A549 (cell line): ENCODE results near the gene ZHX3.

Experiments
- BCL3 ChIP-seq: fragments of >200 bp; sonication (Bioruptor Twin); formaldehyde crosslinking; IDR thresholded peaks from 3 replicates; pipeline ENCODE4 v1.6.1; 2016
- BHLHE40 ChIP-seq: IDR thresholded peaks from 2 replicates; pipeline ENCODE4 v1.6.1; 2012; ENCODE audit warnings: low read depth, low read length, inconsistent platforms
- CTCF ChIP-seq: fragments of >200 bp; sonication (Bioruptor Twin); formaldehyde crosslinking; IDR thresholded peaks from 3 replicates; pipeline ENCODE4 v1.5.1; 2016
- EHMT2 ChIP-seq: fragments of 200-600 bp; sonication (generic); IDR thresholded peaks from 2 replicates; pipeline ENCODE4 v1.6.1; 2016; ENCODE audit warnings: antibody characterized with exemption, low read depth, mild to moderate bottlenecking, moderate library complexity
- EP300 ChIP-seq, 2 experiments: fragments of >200 bp; sonication (Bioruptor Twin); formaldehyde crosslinking; IDR thresholded peaks; 2 replicates in 1 of 2; 3 replicates in 1 of 2; pipeline ENCODE4 v1.6.1; 2016 to 2017
- JUNB ChIP-seq: fragments of >200 bp; sonication (Bioruptor Twin); formaldehyde crosslinking; IDR thresholded peaks from 2 replicates; pipeline ENCODE4 v1.6.1; 2016
- KDM1A ChIP-seq: fragments of 200-600 bp; sonication (generic); IDR thresholded peaks from 2 replicates; pipeline ENCODE4 v1.6.1; 2016; ENCODE audit warnings: low read depth, mild to moderate bottlenecking
- POLR2A ChIP-seq: IDR thresholded peaks from 2 replicates; pipeline ENCODE4 v1.6.1; 2012; ENCODE audit warnings: mild to moderate bottlenecking, low read length
- POLR2AphosphoS2 ChIP-seq: conservative IDR thresholded peaks from 2 replicates; pipeline ENCODE4 v1.6.1; 2012; ENCODE audit warnings: low read length, improper control_type of control experiment, inconsistent platforms
- RFX5 ChIP-seq: fragments of 450-650 bp; IDR thresholded peaks from 2 replicates; pipeline ENCODE4 v1.7.1; 2014; ENCODE audit warnings: antibody characterized with exemption, mild to moderate bottlenecking, moderate library complexity
- TP53 ChIP-seq: fragments of 250-450 bp; sonication (Bioruptor Pico); IDR thresholded peaks from 2 replicates; pipeline ENCODE4 v1.5.0; 2021; ENCODE audit warnings: mild to moderate bottlenecking, moderate library complexity
- TF ChIP-seq, protein P1 (sequence below): IDR thresholded peaks from 2 replicates; pipeline ENCODE4 v1.6.1; 2012
- TF ChIP-seq, protein P2 (sequence below): fragments of 150-350 bp; IDR thresholded peaks from 2 replicates; pipeline ENCODE4 v1.6.1; 2014; ENCODE audit warnings: low read depth, mild to moderate bottlenecking, low read length

DNA sequence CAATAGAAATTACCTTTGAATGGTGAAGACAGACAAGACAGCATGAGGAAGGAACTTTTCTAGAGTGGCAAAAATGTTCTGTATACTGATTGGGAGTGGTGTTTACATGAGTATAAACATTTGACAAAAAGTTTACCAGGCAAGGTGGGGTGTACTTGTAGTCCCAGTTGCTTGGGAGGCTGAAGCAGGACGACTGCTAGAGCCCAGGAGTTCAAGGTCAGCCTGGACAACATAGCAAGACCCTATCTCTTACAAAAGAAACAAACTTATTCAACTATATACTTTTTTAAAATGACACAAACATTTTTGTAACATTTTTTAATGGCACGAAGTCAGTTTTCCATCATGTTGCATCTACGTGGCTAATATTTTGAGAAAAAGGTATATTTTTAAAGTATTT, 40.5 kb downstream of the ZHX3 start:
- TF ChIP-seq EP300 (IDR thresholded peaks at IDR 0.05): no peak
- TF ChIP-seq POLR2A: no peak
- TF ChIP-seq CTCF: no peak
- TF ChIP-seq JUNB: no peak
- no peak for TF ChIP-seq BCL3
- no peak for TF ChIP-seq KDM1A
- TF ChIP-seq, protein P1, sequence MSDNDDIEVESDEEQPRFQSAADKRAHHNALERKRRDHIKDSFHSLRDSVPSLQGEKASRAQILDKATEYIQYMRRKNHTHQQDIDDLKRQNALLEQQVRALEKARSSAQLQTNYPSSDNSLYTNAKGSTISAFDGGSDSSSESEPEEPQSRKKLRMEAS: no peak
- TF ChIP-seq, protein P2, sequence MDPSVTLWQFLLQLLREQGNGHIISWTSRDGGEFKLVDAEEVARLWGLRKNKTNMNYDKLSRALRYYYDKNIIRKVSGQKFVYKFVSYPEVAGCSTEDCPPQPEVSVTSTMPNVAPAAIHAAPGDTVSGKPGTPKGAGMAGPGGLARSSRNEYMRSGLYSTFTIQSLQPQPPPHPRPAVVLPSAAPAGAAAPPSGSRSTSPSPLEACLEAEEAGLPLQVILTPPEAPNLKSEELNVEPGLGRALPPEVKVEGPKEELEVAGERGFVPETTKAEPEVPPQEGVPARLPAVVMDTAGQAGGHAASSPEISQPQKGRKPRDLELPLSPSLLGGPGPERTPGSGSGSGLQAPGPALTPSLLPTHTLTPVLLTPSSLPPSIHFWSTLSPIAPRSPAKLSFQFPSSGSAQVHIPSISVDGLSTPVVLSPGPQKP: no peak
- TF ChIP-seq TP53: no peak
- no peak for TF ChIP-seq POLR2AphosphoS2
- no peak for TF ChIP-seq BHLHE40
- TF ChIP-seq RFX5: no peak
- no peak for TF ChIP-seq EHMT2
